ENCODE data around the gene ATF4. TPM values are rescaled to one million over a fixed set of nuclear protein-coding genes. Genes with fewer than 3 reads are reported as not detected.
"Not testable (repeated sequence)": the region's sequence is repeated elsewhere in the genome, so short reads cannot be mapped to it uniquely, and the experiment has no call there.

Gene ATF4
- total RNA-seq, 2 experiments from 2014 or later, result 412 to 426 TPM

DNA sequence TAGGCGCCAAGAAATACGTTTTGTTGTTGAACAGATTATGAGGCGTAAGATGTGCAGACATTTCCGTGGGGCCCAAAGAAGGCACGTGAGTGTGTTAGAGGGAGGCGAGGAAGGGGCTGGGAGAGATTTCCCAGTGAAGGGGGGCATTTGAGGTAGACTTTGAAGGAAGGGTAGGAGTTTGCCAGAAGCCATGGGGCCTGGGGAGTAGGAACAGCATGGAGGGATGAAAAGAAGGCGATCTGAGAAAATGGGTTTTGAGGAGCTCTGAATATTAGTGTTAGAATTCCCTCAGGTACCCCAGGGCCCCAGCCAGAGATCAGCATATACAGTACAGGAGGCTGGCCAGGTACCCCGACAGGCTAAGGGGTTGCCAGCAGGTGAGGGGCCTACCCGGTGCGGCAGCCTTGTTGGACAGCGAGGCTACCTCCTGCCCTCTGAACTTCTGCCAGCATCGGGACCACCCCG lies 18.7 kb upstream of the ATF4 start:
- no peak for ATAC-seq
- peaks cover 31% of the 10 kb centered on the region for H3K36me3 Mint-ChIP-seq (ENCODE audit: low read depth)
- no peak for DNase-seq
- peaks cover 6% of the 10 kb centered on the region for H3K27me3 Mint-ChIP-seq (ENCODE audit: low read depth)
- CTCF ChIA-PET, result interaction anchor here (0.6 to 4.2 kb wide), 12 partner anchors 8 to 171 kb away, joined by 3 to 31 read pairs (median 4); partner anchors contain the start of genes ATF4 and TAB1
- no peaks in the 10 kb centered on the region for H3K9me3 Mint-ChIP-seq (ENCODE audit: insufficient read depth)
- peaks cover 39% of the 10 kb centered on the region for H3K4me1 Mint-ChIP-seq (ENCODE audit: low read depth)
- peak overlapping the region; percentile 97 for H3K27ac Mint-ChIP-seq
- POLR2A ChIA-PET, result interaction anchor here (0.7 to 4.3 kb wide), 11 partner anchors 8 to 543 kb away, joined by 3 to 43 read pairs (median 5); partner anchors contain the start of genes ATF4 and TAB1
- peak overlapping the region; percentile 98 for H3K4me3 Mint-ChIP-seq

DNA sequence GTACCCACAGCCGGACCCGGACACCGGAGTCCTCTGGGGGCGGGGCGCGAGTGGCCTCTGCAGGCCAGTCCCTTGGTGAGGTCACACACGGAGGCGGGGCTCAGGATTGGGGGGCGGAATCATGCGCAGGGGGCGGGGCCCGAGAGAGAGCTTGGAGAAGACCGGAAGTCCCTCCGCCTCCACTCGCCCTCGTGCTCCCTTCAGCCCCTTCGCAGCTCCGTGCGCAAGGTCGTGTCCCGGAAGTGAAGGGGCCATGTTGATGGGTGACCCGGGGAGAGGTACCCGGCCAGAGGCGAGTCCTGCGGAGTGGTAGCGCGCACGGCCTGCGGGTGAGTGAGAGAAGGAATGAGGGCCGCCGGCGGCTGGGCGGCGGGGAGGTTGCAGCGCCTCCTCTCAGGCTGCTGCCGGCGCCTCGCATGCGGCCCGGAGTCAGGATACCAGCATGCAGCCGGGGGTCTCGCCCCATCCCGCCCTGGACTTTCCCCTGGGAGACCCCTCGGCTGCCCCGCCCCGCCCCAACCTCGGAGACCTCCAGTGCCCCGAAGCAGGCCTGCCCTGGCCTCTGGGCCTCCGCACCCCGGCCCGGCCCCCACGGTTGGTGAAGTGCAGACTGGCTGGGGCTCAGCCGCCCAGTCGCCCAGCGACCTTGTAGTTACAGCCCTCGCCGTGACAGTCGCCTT lies 18.1 kb upstream of the ATF4 start, which contains the start of gene MIEF1:
Gene MIEF1 (plus strand): TSS at position 182 of the 680 bp plus-strand sequence. CDS start 9,005 bp downstream, outside the sequence.
- ChIA-PET CTCF (interaction anchor here (0.6 to 4.2 kb wide), 11 partner anchors 8 to 171 kb away, joined by 3 to 31 read pairs (median 4); partner anchors contain the start of genes ATF4 and TAB1), POLR2A (interaction anchor here (0.6 to 4.3 kb wide), 12 partner anchors 8 to 542 kb away, joined by 3 to 43 read pairs (median 5); partner anchors contain the start of genes ATF4 and TAB1)
- peaks cover 41% of the 10 kb centered on the region for H3K4me1 Mint-ChIP-seq (ENCODE audit: low read depth)
- H3K4me3 Mint-ChIP-seq, result peak within 1 kb of the TSS; percentile 98
- H3K36me3 Mint-ChIP-seq (ENCODE audit: low read depth), result peaks cover 35% of the 10 kb centered on the region
- DNase-seq (peak; percentile 95), ATAC-seq (peak; percentile 98)
- H3K9me3 Mint-ChIP-seq (ENCODE audit: insufficient read depth), result no peaks in the 10 kb centered on the region
- H3K27me3 Mint-ChIP-seq (ENCODE audit: low read depth), result peaks cover 6% of the 10 kb centered on the region
- peak within 1 kb of the TSS; percentile 97 for H3K27ac Mint-ChIP-seq

DNA sequence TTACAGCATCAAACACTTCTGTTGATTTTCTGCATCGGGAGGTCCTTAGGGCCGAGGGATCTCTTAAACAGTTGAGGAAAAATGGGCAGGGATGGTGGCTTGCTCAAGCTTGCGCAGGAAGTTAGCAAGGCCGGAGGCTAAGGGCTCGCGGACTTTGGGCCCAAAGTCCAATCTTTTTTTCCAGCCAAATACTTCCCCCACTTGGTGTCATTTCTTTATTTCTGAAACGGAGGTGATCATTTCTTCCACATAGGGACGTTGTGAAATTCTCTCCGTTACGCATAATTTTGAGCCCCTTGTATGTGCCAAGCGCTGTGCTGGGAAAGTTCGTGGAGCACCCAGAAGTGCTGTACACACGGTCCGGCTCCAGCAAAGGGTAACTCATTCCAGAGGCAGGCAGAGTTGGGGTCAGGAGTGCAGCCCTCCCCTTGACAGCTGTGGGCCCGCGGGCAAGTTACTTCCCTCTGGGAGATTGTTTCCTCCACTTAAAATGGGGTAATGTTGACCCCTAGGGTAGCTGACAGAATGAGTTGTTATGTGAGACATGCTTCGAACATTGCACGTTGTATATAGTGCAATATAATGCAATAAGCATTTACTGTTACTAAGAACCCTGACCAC lies 17.5 kb upstream of the ATF4 start:
- H3K4me1 Mint-ChIP-seq (ENCODE audit: low read depth), result peaks cover 36% of the 10 kb centered on the region
- H3K27me3 Mint-ChIP-seq (ENCODE audit: low read depth), result peaks cover 6% of the 10 kb centered on the region
- H3K9me3 Mint-ChIP-seq (ENCODE audit: insufficient read depth), result no peaks in the 10 kb centered on the region
- ATAC-seq (no peak), DNase-seq (no peak)
- CTCF ChIA-PET, result interaction anchor here (2.0 to 4.2 kb wide), 3 partner anchors 9 to 26 kb away, joined by 6 to 31 read pairs (median 27); no protein-coding TSS in a partner anchor
- peak overlapping the region; percentile 98 for H3K4me3 Mint-ChIP-seq
- peak overlapping the region; percentile 84 for H3K27ac Mint-ChIP-seq
- POLR2A ChIA-PET, result interaction anchor here (0.6 to 4.3 kb wide), 6 partner anchors 9 to 541 kb away, joined by 3 to 43 read pairs (median 7); partner anchors contain the start of genes ATF4 and TAB1
- H3K36me3 Mint-ChIP-seq (ENCODE audit: low read depth), result peaks cover 35% of the 10 kb centered on the region

DNA sequence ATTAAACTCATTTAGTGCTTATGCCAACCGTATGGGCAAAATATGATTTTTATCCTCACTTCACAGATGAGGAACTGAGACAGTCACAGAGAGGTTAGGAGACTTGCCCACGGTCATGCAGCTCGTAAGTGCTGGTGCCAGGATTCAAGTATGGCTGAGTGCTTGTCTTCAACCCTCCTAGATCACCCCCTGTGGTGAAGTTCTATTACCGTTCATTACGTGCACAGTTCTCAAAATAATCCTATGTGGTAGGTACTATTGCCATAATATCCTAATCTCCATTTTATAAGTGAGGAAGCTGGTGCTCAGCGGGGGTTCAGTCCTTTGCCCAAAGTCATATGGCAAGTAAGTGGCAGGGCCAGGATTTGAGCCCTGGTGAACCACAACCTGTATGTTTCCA lies 16.7 kb upstream of the ATF4 start:
- no peak for DNase-seq
- CTCF ChIA-PET, result interaction anchor here (0.7 to 4.2 kb wide), 4 partner anchors 10 to 28 kb away, joined by 3 to 31 read pairs (median 16); no protein-coding TSS in a partner anchor
- peaks cover 39% of the 10 kb centered on the region for H3K4me1 Mint-ChIP-seq (ENCODE audit: low read depth)
- peaks cover 6% of the 10 kb centered on the region for H3K27me3 Mint-ChIP-seq (ENCODE audit: low read depth)
- H3K4me3 Mint-ChIP-seq, result peak overlapping the region; percentile 98
- POLR2A ChIA-PET, result interaction anchor here (4.3 kb wide), 1 partner anchor 17 kb away, joined by 43 read pairs; the partner anchor contains the start of gene ATF4
- peaks cover 40% of the 10 kb centered on the region for H3K36me3 Mint-ChIP-seq (ENCODE audit: low read depth)
- H3K9me3 Mint-ChIP-seq (ENCODE audit: insufficient read depth), result no peaks in the 10 kb centered on the region
- no peak for ATAC-seq
- H3K27ac Mint-ChIP-seq, result peak overlapping the region; percentile 32

DNA sequence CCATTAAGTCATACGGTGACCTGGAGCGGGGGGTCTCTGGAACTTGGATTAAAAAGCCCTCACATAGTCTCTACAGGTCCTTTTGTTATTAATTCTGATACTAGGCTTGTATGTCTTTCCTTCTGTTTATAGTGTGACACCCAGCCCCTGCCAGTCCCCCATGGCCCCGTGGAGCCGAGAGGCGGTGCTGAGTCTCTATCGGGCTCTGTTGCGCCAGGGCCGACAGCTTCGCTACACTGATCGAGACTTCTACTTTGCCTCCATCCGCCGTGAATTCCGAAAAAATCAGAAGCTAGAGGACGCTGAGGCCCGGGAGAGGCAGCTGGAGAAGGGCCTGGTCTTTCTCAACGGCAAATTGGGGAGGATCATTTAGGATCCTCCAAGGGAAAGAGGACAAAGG lies 16.3 kb upstream of the ATF4 start:
- DNase-seq (no peak), ATAC-seq (no peak)
- POLR2A ChIA-PET, result interaction anchor here (4.3 kb wide), 1 partner anchor 16 kb away, joined by 43 read pairs; the partner anchor contains the start of gene ATF4
- CTCF ChIA-PET, result interaction anchor here (0.7 to 4.2 kb wide), 2 partner anchors 25 to 27 kb away, joined by 3 to 31 read pairs; no protein-coding TSS in a partner anchor
- Mint-ChIP-seq H3K36me3 (ENCODE audit: low read depth) (peaks cover 43% of the 10 kb centered on the region), H3K9me3 (ENCODE audit: insufficient read depth) (no peaks in the 10 kb centered on the region), H3K4me3 (peak overlapping the region; percentile 98), H3K27ac (no peak overlapping the region), H3K27me3 (ENCODE audit: low read depth) (peaks cover 3% of the 10 kb centered on the region), H3K4me1 (ENCODE audit: low read depth) (peaks cover 40% of the 10 kb centered on the region)

DNA sequence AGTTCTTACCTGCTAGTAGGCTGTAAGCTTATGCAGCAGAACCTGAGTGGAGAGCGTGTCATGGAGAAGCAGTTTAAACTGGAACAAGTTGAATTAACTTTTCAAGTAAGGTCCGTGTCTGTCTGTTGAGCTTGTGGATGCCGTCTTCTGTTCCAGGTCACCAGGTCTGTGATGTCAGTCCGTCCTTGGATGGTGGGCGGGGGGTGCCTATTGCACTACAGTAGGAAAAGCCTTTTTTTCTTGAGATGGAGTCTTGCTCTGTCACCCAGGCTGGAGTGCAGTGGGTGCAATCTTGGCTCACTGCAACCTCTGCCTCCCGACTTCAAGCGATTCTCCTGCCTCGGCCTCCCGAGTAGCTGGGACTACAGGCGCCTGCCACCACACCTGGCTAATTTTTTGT lies 13.3 kb upstream of the ATF4 start:
- H3K36me3 Mint-ChIP-seq (ENCODE audit: low read depth), result peaks cover 65% of the 10 kb centered on the region
- not testable (repeated sequence) for H3K27me3 Mint-ChIP-seq (ENCODE audit: low read depth); H3K27ac Mint-ChIP-seq; DNase-seq; ATAC-seq; H3K9me3 Mint-ChIP-seq (ENCODE audit: insufficient read depth); H3K4me3 Mint-ChIP-seq
- CTCF ChIA-PET, result interaction anchor here (0.8 to 3.8 kb wide), 3 partner anchors 10 to 22 kb away, joined by 3 to 17 read pairs (median 4); no protein-coding TSS in a partner anchor
- POLR2A ChIA-PET, result interaction anchor here (2.0 kb wide), 1 partner anchor 13 kb away, joined by 15 read pairs; the partner anchor contains the start of gene ATF4
- peaks cover 37% of the 10 kb centered on the region for H3K4me1 Mint-ChIP-seq (ENCODE audit: low read depth)

DNA sequence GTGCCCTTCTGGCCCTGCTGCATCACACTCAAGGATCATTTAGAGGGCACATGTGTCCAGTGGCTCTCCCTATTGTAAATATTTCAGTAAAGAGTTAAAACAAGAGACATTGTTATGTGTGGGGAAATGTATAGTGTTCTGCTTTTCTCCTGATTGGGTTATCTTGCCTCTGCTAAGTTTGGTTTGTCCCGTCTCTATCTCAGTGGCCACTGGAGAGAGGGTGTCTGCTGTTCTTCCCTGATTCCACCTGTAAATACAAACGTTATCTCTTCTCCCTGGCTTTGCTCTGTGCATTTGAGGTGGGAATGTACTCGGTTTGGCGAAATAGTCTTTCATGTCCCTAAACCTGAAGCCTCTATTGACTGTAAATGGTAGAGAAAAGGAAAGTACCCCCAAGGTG lies 12.0 kb upstream of the ATF4 start:
- Mint-ChIP-seq H3K4me1 (ENCODE audit: low read depth) (peaks cover 34% of the 10 kb centered on the region), H3K27me3 (ENCODE audit: low read depth) (no peaks in the 10 kb centered on the region), H3K27ac (no peak overlapping the region), H3K9me3 (ENCODE audit: insufficient read depth) (no peaks in the 10 kb centered on the region), H3K4me3 (no peak overlapping the region), H3K36me3 (ENCODE audit: low read depth) (peaks cover 70% of the 10 kb centered on the region)
- ATAC-seq (no peak), DNase-seq (no peak)
- POLR2A ChIA-PET, result interaction anchor here (2.0 kb wide), 1 partner anchor 12 kb away, joined by 15 read pairs; the partner anchor contains the start of gene ATF4
- CTCF ChIA-PET, result interaction anchor here (1.1 to 3.8 kb wide), 2 partner anchors 12 to 21 kb away, joined by 4 to 17 read pairs; no protein-coding TSS in a partner anchor

DNA sequence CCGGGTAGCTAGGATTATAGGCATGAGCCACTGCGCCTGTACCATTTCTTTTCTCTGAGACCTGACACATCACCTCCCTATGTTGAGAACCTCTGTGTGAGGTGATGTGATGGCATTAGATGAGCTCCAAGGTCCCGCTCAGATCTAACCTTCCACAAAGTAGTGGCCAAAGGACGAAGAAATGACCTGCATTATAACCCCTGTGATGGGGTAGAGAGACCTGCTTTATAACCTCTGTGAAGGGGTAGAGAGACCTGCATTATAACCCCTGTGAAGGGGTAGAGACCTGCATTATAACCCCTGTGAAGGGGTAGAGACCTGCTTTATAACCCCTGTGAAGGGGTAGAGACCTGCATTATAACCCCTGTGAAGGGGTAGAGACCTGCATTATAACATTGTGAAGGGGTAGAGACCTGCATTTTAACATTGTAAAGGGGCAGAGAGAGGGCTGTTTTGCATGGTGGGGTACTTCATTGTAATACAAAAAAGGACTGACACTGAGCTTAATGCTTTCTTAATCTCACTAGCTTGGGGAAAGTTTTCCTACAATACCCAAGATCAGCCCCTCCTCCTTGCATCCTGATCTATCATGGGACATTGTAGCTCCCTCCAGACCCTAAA lies 9.7 kb upstream of the ATF4 start:
- H3K27me3 Mint-ChIP-seq (ENCODE audit: low read depth), result no peaks in the 10 kb centered on the region
- POLR2A ChIA-PET, result interaction anchor here (1.6 kb wide), 1 partner anchor 10 kb away, joined by 8 read pairs; the partner anchor contains the start of gene ATF4

DNA sequence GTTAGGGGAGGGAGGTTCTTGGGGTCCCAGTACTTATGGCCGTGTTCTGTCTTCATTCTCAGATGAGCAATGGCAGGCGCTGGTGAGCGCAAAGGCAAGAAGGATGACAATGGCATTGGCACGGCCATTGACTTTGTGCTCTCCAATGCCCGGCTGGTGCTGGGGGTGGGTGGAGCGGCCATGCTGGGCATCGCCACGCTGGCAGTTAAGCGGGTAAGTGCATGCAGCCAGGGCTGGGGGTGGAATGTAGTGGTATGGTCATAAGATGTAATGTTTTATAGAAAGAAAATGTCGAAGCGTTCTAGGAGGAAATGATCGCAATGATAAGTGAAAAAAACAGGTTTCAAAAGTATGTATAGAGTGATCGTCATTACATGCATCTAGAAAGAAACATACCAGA lies 9.1 kb upstream of the ATF4 start:
- H3K27ac Mint-ChIP-seq, result no peak overlapping the region
- H3K36me3 Mint-ChIP-seq (ENCODE audit: low read depth), result peaks cover 75% of the 10 kb centered on the region
- H3K9me3 Mint-ChIP-seq (ENCODE audit: insufficient read depth), result no peaks in the 10 kb centered on the region
- peaks cover 38% of the 10 kb centered on the region for H3K4me1 Mint-ChIP-seq (ENCODE audit: low read depth)
- no peak overlapping the region for H3K4me3 Mint-ChIP-seq
- POLR2A ChIA-PET, result interaction anchor here (1.6 kb wide), 1 partner anchor 9 kb away, joined by 6 read pairs; no protein-coding TSS in a partner anchor
- H3K27me3 Mint-ChIP-seq (ENCODE audit: low read depth), result no peaks in the 10 kb centered on the region
- CTCF ChIA-PET, result interaction anchor here (0.9 to 3.1 kb wide), 3 partner anchors 9 to 18 kb away, joined by 3 to 11 read pairs (median 10); partner anchors contain the start of gene MIEF1
- ATAC-seq (no peak), DNase-seq (no peak)

More for the DNA sequence above, 9.7 kb upstream of the ATF4 start:
- Mint-ChIP-seq H3K9me3 (ENCODE audit: insufficient read depth) (no peaks in the 10 kb centered on the region), H3K36me3 (ENCODE audit: low read depth) (peaks cover 75% of the 10 kb centered on the region), H3K4me1 (ENCODE audit: low read depth) (peaks cover 33% of the 10 kb centered on the region), H3K27ac (peak overlapping the region; percentile 8), H3K4me3 (no peak overlapping the region)
- CTCF ChIA-PET, result interaction anchor here (1.2 to 3.1 kb wide), 3 partner anchors 9 to 17 kb away, joined by 4 to 11 read pairs (median 10); partner anchors contain the start of gene ATF4
- ATAC-seq (no peak), DNase-seq (no peak)

DNA sequence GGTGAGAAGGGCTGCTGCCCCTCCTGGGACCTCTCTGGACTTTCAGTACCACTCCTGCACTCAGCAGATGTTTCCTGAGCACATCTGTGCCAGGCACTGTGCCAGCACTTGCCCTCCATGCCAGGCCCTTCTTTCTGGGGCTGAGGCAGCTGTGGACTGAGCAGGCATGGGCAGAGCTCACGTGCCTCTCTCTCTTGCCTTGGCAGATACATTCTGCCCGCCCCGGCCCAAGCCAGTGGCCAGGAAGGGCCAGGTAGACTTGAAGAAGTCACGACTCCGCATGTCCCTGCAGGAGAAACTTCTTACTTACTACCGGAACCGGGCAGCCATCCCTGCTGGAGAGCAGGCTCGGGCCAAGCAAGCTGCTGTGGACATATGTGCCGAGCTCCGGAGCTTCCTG lies 8.3 kb upstream of the ATF4 start:
- Mint-ChIP-seq H3K9me3 (ENCODE audit: insufficient read depth) (no peaks in the 10 kb centered on the region), H3K4me1 (ENCODE audit: low read depth) (peaks cover 32% of the 10 kb centered on the region), H3K27me3 (ENCODE audit: low read depth) (no peaks in the 10 kb centered on the region), H3K36me3 (ENCODE audit: low read depth) (peaks cover 72% of the 10 kb centered on the region), H3K27ac (no peak overlapping the region), H3K4me3 (no peak overlapping the region)
- POLR2A ChIA-PET, result interaction anchor here (1.0 to 1.6 kb wide), 2 partner anchors 8 to 11 kb away, joined by 4 to 6 read pairs; no protein-coding TSS in a partner anchor
- ATAC-seq, result no peak
- CTCF ChIA-PET, result interaction anchor here (0.9 to 3.3 kb wide), 4 partner anchors 10 to 169 kb away, joined by 3 to 11 read pairs (median 7); partner anchors contain the start of gene MIEF1
- DNase-seq, result no peak

Data from activated CD8-positive, alpha-beta T cell treated with anti-CD3 and anti-CD28 coated beads, Interleukin-2, amount 10 ng/mL, durations not matched to agents 7 days and 5 days (primary cell).